ENCODE data around the gene PLVAP. TPM values are rescaled to one million over a fixed set of nuclear protein-coding genes. Genes with fewer than 3 reads are reported as not detected.

PLVAP gene
- total and polyA plus RNA-seq, 11 donors = 7.1 to 52.8 (median 24.5) TPM

DNA sequence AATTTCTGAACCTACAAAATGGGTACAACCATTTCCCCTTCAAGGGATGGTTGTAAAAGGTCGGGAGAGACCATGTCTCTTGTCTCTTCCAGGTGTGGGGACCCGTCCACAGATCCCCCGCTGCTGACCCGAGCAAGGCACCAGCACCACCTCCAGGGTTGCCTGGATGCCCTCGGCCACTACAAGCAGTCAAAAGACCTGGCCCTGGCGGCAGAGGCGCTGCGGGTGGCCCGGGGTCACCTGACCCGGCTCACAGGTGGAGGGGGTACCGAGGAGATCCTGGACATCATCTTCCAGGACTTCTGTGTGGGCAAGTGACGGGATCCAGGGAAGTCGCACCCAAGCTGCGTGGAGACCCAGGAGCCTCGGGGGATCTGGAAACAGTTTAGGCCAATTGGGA lies 35.8 kb downstream of the PLVAP start:
- ATAC-seq = no peak
- no peaks in the 10 kb centered on the region for H3K27me3 ChIP-seq
- no peak for DNase-seq
- TF ChIP-seq POLR2A (IDR thresholded peaks at IDR 0.05) = no peak
- TF ChIP-seq, protein P1, sequence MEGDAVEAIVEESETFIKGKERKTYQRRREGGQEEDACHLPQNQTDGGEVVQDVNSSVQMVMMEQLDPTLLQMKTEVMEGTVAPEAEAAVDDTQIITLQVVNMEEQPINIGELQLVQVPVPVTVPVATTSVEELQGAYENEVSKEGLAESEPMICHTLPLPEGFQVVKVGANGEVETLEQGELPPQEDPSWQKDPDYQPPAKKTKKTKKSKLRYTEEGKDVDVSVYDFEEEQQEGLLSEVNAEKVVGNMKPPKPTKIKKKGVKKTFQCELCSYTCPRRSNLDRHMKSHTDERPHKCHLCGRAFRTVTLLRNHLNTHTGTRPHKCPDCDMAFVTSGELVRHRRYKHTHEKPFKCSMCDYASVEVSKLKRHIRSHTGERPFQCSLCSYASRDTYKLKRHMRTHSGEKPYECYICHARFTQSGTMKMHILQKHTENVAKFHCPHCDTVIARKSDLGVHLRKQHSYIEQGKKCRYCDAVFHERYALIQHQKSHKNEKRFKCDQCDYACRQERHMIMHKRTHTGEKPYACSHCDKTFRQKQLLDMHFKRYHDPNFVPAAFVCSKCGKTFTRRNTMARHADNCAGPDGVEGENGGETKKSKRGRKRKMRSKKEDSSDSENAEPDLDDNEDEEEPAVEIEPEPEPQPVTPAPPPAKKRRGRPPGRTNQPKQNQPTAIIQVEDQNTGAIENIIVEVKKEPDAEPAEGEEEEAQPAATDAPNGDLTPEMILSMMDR (IDR thresholded peaks at IDR 0.05) = no peak
- H3K4me1 ChIP-seq = peaks cover 0 to 20% (median 12%) of the 10 kb centered on the region in 12 donors
- peaks cover 0 to 22% (median 8%) of the 10 kb centered on the region in 9 donors for H3K36me3 ChIP-seq
- no peak overlapping the region for H3K4me3 ChIP-seq
- H3K27ac ChIP-seq = no peak overlapping the region
- H3K9me3 ChIP-seq = no peaks in the 10 kb centered on the region
- 91 to 96% (median 93%) methylated on average over 6 to 15 of the region's 15 CpGs for WGBS, 4 donors
- intact Hi-C loops (cut with DNase I) = loop anchor here in 3 of 10 donors (5.0 to 10.0 kb wide), 3 partner anchors 44 to 513 kb away; partner anchors contain the start of genes NXNL1 (in 1 of the 3) and RPL18A (in 1 of the 3)

- Histone ChIP-seq H3K9me3 (no peaks in the 10 kb centered on the region), H3K36me3 (peaks cover 0 to 22% (median 8%) of the 10 kb centered on the region in 9 donors), H3K4me1 (peaks cover 0 to 19% (median 11%) of the 10 kb centered on the region in 12 donors), H3K4me3 (no peak overlapping the region), H3K27ac (no peak overlapping the region), H3K27me3 (no peaks in the 10 kb centered on the region)
- 76 to 88% (median 81%) methylated on average over 10 to 17 of the region's 17 CpGs for WGBS, 4 donors
- ATAC-seq (no peak), DNase-seq (no peak)
- intact Hi-C loops (cut with DNase I) = loop anchor here in 3 of 10 donors (5.0 to 10.0 kb wide), 3 partner anchors 44 to 514 kb away; partner anchors contain the start of genes NXNL1 (in 1 of the 3) and RPL18A (in 1 of the 3)
- TF ChIP-seq, protein P1 (IDR thresholded peaks at IDR 0.05) = no peak
- TF ChIP-seq POLR2A (IDR thresholded peaks at IDR 0.05) = no peak
Measured at GRCh38 chr19:17340871-17341357, 36.2 kb downstream of the PLVAP start.

GRCh38 chr19:17340302-17340870 lies 36.8 kb downstream of the PLVAP start:
- 78 to 82% (median 80%) methylated on average over 21 of the region's 21 CpGs for WGBS, 4 donors
- TF ChIP-seq, protein P1 (IDR thresholded peaks at IDR 0.05) = no peak
- no peak for TF ChIP-seq POLR2A (IDR thresholded peaks at IDR 0.05)
- intact Hi-C loops (cut with DNase I) = loop anchor here in 3 of 10 donors (5.0 to 10.0 kb wide), 3 partner anchors 43 to 514 kb away; partner anchors contain the start of genes NXNL1 (in 1 of the 3) and RPL18A (in 1 of the 3)

DNA sequence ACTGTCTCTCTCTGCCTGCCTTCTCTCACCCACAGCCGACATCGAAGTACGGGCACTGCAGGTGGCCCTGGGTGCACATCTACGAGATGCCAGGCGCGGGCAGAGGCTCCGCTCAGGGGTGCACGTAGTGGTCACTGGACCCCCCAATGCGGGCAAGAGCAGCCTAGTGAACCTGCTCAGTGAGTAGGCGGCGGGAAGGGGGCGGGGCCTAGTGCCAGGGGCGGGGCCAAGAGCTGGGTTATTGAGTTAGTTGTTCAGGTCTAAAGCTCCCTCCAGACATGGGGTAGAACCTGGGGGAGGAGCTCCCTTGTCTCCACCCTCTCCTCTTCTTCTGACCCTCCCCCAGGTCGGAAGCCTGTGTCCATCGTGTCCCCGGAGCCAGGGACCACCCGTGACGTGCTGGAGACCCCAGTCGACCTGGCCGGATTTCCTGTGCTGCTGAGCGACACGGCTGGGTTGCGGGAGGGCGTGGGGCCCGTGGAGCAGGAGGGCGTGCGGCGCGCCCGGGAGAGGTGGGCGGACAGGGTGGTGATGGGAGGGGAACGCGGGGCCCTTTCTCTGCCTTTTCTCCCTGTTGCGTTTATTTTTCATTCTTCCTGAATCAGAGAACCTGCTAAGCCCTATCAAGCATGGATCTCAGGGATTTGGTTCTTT lies 37.9 kb downstream of the PLVAP start:
- TF ChIP-seq, protein P1 (IDR thresholded peaks at IDR 0.05) = no peak
- no peak for TF ChIP-seq POLR2A (IDR thresholded peaks at IDR 0.05)

More at GRCh38 chr19:17340302-17340870, 36.8 kb downstream of the PLVAP start:
- Histone ChIP-seq H3K27me3 (no peaks in the 10 kb centered on the region), H3K27ac (no peak overlapping the region), H3K36me3 (peaks cover 0 to 22% (median 8%) of the 10 kb centered on the region in 9 donors), H3K9me3 (no peaks in the 10 kb centered on the region), H3K4me3 (no peak overlapping the region), H3K4me1 (peaks cover 0 to 23% (median 14%) of the 10 kb centered on the region in 12 donors)
- DNase-seq = no peak
- no peak for ATAC-seq

More for the DNA sequence above, 37.9 kb downstream of the PLVAP start:
- Histone ChIP-seq H3K4me3 (no peak overlapping the region), H3K9me3 (no peaks in the 10 kb centered on the region), H3K27ac (no peak overlapping the region), H3K27me3 (no peaks in the 10 kb centered on the region), H3K4me1 (peaks cover 0 to 31% (median 22%) of the 10 kb centered on the region in 12 donors), H3K36me3 (peaks cover 0 to 22% (median 8%) of the 10 kb centered on the region in 9 donors)
- WGBS, 4 donors = 89 to 93% (median 92%) methylated on average over 32 to 34 of the region's 34 CpGs
- ATAC-seq = no peak
- no peak for DNase-seq
- intact Hi-C loops (cut with DNase I) = no loop called here
